GM21737 (cell line): ENCODE data around the gene STIM1.
"Not testable (repeated sequence)": the region's sequence is repeated elsewhere in the genome, so short reads cannot be mapped to it uniquely, and the experiment has no call there.

Experiments used
- ATAC-seq: cut with Tn5 transposase; IDR thresholded peaks from one replicate; pipeline ENCODE4 v1.9.1; 2021; ENCODE audit warnings: mild to moderate bottlenecking, moderate library complexity; ENCODE audit not compliant: unreplicated experiment

The STIM1 gene

DNA sequence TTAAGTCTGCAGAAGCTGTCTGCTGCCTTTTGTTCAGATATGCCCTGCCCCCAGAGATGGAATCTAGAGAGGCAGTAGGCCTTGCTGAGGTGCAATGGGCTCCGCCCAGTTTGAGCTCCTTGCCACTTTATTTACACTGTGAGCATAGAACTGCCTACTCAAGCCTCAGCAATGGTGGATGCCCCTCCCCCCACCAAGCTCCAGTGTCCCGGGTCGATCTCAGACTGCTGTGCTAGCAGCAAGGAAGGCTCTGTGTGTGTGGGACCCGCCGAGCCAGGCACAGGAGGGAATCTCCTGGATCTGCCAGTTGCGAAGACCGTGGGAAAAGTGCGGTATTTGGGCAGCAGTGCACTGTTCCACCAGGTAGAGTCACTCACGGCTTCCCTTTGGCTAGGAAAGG lies 161.1 kb downstream of the STIM1 start:
- not testable (repeated sequence) for ATAC-seq

GRCh38 chr11:4017129-4017528 lies 161.7 kb downstream of the STIM1 start:
- ATAC-seq, result no peak

GRCh38 chr11:4018641-4019040 lies 163.2 kb downstream of the STIM1 start:
- no peak for ATAC-seq

- ATAC-seq, result no peak
Observed at GRCh38 chr11:4019891-4020290, 164.4 kb downstream of the STIM1 start.

- ATAC-seq, result no peak
Observed at GRCh38 chr11:4022669-4023068, 167.2 kb downstream of the STIM1 start.

- ATAC-seq, result no peak
Observed at GRCh38 chr11:4025248-4025966, 169.9 kb downstream of the STIM1 start.

GRCh38 chr11:4025967-4026324 lies 170.5 kb downstream of the STIM1 start:
- no peak for ATAC-seq

GRCh38 chr11:4026389-4026788 lies 170.9 kb downstream of the STIM1 start:
- ATAC-seq, result no peak

GRCh38 chr11:4027746-4028145 lies 172.3 kb downstream of the STIM1 start:
- ATAC-seq, result no peak

GRCh38 chr11:4030197-4030596 lies 174.7 kb downstream of the STIM1 start:
- no peak for ATAC-seq

DNA sequence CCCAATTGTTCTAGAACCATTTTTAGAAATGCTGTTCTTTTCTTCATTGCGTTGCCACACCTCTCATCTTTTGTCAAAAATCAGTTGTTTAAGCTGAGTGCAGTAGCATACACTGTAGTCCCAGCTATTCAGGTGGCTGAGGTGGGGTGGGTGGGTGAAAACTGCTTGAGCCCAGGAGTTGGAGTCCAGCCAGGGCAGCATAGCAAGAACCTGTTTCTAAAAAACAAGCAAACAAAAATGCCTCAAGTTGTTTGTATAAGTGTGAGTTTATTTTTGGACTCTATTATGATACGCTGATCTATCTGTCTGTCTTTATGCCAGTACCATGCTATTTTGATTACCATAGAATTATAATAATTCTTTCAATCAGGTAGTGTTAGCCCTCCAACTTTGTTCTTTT lies 176.6 kb downstream of the STIM1 start:
- ATAC-seq, result no peak

- no peak for ATAC-seq
Observed at GRCh38 chr11:4035985-4036384, 180.5 kb downstream of the STIM1 start.

DNA sequence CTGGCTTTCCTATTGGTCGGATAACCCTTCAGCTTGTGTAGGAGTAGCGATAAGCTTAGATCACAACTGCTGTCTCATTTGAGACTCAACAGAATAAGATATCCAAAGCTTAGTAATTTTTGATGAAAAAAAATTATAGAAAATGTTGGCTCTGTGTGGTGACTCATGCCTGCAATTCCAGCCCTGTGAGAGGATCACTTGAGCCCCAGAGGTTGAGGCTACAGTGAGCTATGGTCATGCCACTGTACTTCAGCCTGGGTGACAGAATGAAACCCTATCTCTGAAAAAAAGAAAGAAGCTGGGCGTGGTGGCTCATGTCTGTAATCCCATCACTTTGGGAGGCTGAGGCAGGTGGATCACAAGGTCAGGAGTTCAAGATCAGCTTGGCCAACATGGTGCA lies 183.5 kb downstream of the STIM1 start:
- ATAC-seq, result no peak

GRCh38 chr11:4040461-4040860 lies 185.0 kb downstream of the STIM1 start:
- no peak for ATAC-seq

DNA sequence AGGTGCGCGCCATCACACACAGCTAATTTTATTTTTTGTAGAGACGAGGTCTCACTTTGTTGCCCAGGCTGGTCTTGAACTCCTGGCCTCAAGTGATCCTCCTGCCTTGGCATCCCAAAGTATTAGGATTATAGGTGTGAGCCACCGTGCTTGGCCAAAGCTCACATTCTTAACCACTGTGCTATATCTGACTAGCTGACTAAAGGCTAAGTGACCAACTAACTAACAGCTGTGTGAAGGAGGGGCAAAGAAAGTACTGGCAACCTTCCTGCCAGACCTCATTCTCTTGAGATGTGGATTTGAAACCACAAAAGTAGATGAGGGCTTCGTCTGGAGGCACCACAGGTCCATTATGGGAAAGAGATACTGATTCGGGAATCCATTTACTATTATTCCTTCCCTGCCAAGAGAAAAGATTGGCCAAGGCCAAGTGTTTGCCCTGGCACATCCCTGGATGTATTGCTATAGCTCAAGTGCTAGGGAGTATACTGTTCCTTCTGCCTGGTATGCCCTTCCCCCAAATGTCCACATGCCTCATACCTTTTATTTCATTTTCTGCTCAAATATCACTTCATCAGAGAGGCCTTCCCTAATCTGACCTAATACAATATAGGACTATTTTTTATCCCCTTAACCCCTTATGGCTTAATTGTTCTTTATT lies 186.4 kb downstream of the STIM1 start:
- ATAC-seq, result no peak

DNA sequence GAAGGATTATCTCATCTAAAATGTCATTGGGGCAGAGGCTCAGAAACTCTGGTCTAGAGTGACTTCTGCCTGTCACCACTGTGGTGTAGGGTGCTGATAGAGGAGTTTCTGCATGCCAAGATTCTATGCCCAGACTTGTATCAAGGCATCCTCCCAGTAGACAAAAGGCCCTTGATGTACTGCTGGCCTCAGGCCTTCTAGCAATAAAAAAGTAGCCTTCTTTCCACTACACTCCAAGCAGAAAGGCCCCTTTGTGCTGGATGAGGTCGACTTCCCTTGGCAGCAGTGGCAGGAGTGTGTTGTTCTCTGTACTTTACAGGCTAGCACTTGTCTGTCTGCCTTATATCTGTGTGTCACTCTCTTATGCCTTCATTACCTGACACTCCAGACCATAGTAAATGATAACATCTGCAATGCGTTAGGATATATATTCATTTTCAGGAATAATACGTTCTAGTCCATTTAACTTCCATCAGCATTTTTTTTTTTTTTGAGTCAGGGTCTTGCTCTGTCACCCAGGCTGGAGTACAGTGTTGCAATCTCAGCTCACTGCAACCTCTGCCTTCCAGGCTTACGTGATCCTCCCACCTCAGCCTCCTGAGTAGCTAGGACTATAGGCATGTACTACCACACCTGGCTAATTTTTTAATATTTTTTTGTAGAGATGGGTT lies 189.6 kb downstream of the STIM1 start:
- ATAC-seq, result no peak

DNA sequence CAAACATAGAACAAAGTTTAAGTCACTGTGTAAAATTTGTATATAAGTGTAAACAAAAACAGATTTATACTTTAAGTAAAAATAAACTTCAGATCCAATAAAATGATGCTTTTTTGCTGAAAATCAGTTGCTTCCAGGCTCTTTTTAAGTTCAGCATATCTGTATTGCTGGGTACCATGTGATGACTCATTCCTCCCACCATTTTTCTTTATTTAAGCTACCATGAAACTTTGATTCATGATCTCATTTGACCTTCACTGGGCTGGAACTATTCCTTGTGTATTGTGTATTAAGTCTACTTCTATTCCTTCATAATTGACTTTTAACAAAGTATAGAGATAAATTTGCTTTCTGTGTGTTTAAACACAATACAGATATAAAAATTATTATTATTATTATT lies 192.9 kb downstream of the STIM1 start:
- ATAC-seq, result no peak

DNA sequence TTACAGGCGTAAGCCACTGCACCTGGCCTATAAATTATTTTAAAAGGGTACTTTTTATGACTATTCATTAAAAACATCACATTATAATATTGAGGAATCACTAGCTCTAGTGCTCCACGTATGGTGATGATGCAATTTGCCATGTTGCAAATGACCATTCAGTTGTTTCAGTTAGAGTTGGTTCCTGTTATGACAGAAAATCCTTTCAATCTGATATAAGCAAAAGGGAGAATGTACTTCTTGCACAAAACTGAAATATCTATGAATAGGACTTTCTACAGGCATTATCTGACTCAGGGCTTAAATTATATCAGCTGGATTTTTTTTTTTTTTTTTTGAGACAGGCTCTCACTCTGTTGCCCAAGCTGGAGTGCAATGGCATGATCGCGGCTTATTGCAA lies 193.5 kb downstream of the STIM1 start:
- ATAC-seq, result no peak

DNA sequence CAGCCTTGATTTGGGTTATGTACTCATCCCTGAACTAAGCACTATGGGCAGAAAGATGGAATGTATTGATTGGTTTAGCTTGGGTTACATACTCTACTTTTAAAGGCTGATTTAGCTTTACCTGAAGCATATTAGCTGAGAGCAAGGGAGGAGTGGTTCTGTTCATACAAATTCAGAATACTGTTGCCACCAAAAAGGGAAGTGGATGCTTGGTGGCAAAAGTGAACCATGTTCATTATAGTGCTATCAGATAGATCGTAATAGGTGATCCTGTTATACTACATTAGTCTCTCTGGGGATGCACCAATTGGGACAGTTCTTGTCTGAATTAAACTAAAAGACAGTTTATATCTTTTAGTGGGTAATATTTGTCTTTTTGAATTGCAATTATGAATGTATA lies 194.7 kb downstream of the STIM1 start:
- ATAC-seq, result no peak

DNA sequence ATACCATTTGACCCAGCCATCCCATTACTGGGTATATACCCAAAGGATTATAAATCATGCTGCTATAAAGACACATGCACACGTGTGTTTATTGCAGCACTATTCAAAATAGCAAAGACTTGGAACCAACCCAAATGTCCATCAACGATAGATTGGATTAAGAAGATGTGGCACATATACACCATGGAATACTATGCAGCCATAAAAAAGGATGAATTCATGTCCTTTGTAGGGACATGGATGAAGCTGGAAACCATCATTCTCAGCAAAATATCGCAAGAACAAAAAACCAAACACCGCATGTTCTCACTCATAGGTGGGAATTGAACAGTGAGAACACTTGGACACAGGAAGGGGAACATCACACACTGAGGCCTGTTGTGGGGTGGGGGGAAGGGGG lies 197.7 kb downstream of the STIM1 start:
- not testable (repeated sequence) for ATAC-seq

GRCh38 chr11:4054643-4055042 lies 199.2 kb downstream of the STIM1 start:
- ATAC-seq, result no peak

GRCh38 chr11:4059424-4059823 lies 204.0 kb downstream of the STIM1 start:
- no peak for ATAC-seq
